Stimulated activated CD4-positive, alpha-beta T cell treated with anti-CD3 and anti-CD28 coated beads, TNF-alpha, amount 100 ng/mL, for 4 hours (primary cell): Measurements from ENCODE around the gene TMEM128.
"Not testable (repeated sequence)": the region's sequence is repeated elsewhere in the genome, so short reads cannot be mapped to it uniquely, and the experiment has no call there.

ENCODE experiments used
- DNase-seq, 3 experiments: peaks; one replicate each; pipeline ENCODE4 v3.0.0-alpha.2; 2020; ENCODE audit warnings: low read depth in 3 of 3

Gene TMEM128, protein sequence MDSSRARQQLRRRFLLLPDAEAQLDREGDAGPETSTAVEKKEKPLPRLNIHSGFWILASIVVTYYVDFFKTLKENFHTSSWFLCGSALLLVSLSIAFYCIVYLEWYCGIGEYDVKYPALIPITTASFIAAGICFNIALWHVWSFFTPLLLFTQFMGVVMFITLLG

GRCh38 chr4:4248029-4248884 is at the start of gene TMEM128:
Gene TMEM128, minus strand, starts transcription at chr4:4248223. Its CDS starts 21 bp downstream, at chr4:4248202.
- peak; percentile 80 to 83 (median 82) for DNase-seq

- DNase-seq = no peak
Measured at GRCh38 chr4:4296283-4296846, 48.3 kb upstream of the TMEM128 start.

DNA sequence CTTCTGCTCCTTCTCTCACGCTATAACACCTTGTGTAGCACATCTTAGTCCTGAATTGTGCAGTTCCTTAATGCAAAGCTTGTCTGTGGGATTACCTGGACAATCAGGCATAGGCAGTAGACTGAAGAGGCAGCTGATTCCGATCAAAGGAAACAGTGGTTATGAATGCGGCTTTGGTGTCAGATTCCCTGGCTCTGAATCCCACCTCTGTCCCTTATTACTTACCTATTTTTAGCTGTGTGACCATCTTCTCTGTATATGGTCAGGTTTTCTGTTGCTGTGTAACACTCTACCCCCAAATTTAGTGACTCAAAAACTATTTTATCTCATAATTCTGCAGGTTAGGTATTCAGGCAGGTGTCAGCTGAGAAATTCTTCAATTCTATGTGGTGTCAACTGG is 45.3 kb upstream of the TMEM128 start:
- no peak for DNase-seq

- peak; percentile 93 to 94 (median 93) for DNase-seq
Measured at GRCh38 chr4:4289941-4290850, 42.2 kb upstream of the TMEM128 start, which contains the start of the genes LYAR and ZBTB49. Gene LYAR, minus strand, starts transcription at chr4:4290154. Its CDS starts 6,412 bp downstream, at chr4:4283742. Gene ZBTB49, plus strand, starts transcription at chr4:4290251. Its CDS starts 9,695 bp downstream, at chr4:4299946.

DNA sequence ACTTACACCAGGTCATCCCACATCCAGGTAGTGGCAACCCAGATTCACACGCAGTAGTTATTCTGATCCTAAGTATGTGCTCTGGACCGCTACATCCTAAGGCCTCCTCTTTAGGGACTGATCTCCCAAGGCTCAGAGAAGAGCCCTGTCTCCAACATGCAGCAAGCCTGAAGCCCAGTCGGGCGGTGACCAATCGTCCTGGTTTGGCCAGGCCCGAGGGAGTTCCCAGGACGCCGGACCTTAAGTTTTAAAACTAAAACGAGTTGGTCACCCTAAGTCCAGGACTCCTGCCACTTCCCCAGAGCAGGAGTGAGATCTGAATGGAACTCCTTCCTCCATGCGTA is 41.5 kb upstream of the TMEM128 start:
- no peak for DNase-seq

DNA sequence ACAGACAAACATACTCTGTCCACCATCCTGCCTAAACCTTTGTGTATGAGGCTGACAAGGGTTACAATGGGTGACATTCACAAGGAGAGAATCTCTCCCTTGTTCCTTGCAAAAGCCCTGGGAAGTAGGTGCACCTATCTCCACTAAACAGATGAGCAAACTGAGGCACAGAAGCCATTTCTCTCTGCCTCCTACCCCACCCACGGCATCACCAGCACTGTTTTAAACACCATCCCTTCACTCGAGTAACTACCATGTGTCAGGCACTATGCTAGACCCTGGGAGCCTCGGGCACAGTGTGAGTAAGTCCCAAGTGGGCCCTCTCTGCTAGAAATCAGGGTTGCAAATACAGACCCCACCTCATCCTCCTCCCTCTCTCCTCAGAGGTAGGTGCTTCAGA is 41.0 kb upstream of the TMEM128 start:
- no peak for DNase-seq

DNA sequence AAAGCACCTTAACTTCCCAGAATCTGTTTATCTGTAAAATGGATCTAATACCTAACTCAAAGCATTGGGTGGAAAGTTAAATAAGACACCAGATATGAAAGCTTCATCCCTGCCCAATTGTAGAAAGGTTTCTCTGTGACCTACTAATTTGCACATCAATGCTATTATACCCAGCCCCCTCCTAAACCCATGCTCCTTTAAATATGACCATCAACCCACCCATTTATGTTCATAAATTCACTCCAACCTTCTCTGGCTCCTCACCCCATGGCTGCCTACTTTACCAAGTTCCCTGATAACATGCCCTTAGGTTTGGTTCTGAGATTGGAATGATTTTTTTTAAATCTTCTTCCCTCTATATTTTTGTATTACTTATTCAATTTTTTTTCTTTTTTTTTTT is 40.1 kb upstream of the TMEM128 start:
- DNase-seq = no peak

- no peak for DNase-seq
Measured at GRCh38 chr4:4284827-4285618, 37.0 kb upstream of the TMEM128 start.

DNA sequence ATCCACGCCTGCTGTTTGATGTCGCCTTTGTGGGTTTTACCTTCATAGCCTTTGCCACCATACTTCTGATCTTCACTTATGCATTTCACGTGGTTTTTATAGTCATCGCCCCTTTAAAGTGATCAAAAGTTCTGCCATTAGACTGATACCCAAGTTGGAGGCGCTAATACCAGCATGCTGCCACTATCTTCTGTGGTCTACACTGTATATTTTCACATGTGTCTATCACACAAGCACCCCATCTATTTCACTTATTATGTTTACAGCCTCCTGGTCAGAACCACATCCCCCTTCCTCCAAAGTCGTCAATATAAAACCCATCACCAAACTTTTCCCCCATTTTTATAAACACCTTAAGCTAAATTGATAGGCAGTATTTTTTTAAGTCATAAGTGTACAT is 33.8 kb upstream of the TMEM128 start:
- no peak for DNase-seq

- DNase-seq = no peak
Measured at GRCh38 chr4:4277531-4277930, 29.5 kb upstream of the TMEM128 start.

DNA sequence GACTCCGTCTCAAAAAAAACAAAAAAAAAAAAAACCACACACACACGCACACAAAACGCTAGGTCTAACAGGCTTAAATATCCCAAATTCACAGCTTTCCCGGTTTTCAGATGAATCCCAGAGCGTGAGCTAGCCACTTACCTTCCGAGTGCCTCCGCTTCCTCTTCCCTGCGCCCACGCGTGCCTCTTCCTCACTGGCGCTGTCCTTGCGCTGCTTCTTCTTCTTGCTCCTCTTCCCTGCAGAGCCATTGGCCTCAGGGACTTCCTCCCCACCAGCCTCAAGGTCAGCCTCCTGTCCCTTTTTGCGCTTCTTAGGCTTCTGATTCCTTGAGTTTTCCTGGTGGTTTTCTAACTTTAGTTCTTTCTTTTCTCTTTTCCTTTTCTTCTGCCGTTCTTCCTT is 26.2 kb upstream of the TMEM128 start:
- DNase-seq = no peak

GRCh38 chr4:4271912-4272311 is 23.9 kb upstream of the TMEM128 start:
- no peak for DNase-seq

DNA sequence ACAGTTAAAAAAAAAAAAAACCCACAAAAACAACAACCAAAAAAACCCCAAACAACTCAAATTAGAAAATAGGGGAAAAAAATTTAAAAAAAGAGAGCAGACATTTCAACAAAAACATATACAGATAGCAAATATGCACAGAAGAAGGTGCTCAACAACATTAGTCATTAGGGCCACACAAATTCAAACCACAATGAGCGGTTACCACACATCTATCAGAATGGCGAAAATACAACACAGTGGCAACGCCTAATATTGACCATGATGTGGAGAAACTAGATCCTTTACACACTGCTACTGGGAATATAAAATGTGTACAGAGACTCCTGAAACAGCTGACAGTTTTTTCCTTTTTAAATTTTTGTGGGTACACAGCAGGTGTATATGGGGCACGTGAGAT is 22.5 kb upstream of the TMEM128 start:
- no peak for DNase-seq

DNA sequence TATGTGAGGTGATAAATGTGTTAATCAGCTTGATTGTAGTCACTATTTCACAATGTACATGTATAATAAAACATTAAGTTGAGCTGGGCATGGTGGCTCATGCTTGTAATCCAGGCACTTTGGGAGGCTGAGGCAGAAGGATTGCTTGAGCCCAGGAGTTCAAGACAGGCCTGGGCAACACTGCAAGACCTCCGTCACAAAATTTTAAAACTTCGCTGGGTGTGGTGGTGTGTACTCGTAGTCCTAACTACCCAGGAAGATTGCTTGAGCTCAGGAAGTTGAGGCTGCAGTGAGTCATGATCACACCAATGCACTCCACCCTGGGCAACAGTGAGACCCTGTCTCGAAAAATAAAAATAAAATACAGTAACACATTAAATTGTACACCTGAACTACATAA is 21.8 kb upstream of the TMEM128 start:
- DNase-seq = no peak

GRCh38 chr4:4269331-4269731 is 21.3 kb upstream of the TMEM128 start:
- DNase-seq = no peak

DNA sequence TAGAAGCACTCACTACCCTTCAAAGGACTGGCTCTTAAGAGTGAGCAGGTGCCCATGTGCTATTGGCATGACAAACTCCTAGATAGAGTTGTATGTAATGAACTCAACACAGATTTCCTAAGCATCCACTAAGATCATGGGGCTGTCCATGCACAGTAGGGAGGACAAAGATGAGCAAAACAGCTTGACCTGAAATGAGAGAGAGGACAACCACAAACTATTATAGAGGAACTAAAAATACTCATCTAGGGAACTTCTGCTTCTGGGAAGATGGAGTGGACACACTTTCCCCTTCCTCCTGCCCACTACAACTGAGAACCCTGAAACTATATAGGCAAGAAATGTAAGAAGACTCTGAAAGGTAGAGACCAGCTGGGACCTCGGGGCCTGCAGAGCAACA is 20.8 kb upstream of the TMEM128 start:
- DNase-seq = no peak

GRCh38 chr4:4267981-4268380 is 20.0 kb upstream of the TMEM128 start:
- no peak for DNase-seq

GRCh38 chr4:4260185-4260751 is 12.2 kb upstream of the TMEM128 start:
- DNase-seq = no peak

- no peak for DNase-seq
Measured at GRCh38 chr4:4259484-4260100, 11.6 kb upstream of the TMEM128 start.

DNA sequence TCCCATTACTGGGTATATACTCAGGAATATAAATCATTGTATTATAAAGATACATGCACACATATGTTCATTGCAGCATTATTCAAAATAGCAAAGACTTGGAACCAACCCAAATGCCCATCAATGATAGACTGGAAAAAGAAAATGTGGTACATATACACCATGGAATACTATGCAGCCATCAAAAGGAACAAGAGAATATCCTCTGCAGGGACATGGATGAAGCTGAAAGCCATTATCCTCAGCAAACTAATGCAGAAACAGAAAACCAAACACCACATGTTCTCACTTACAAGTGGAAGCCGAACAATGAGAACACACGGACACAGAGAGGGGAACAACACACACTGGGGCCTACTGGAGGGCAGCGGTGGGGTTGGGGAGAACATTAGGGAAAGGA is 9.7 kb upstream of the TMEM128 start:
- not testable (repeated sequence) for DNase-seq
